Stimulated activated CD8-positive, alpha-beta memory T cell treated with anti-CD3 and anti-CD28 coated beads, Interleukin-7, amount 100 ng/mL, for 24 hours (primary cell): ENCODE measurements around the gene ORC6.
"Not testable (repeated sequence)": the region's sequence is repeated elsewhere in the genome, so short reads cannot be mapped to it uniquely, and the experiment has no call there.

ENCODE experiments used
- DNase-seq: peaks from one replicate; pipeline ENCODE4 v3.0.0-alpha.2; 2020; ENCODE audit warnings: low read depth

ORC6 gene, protein sequence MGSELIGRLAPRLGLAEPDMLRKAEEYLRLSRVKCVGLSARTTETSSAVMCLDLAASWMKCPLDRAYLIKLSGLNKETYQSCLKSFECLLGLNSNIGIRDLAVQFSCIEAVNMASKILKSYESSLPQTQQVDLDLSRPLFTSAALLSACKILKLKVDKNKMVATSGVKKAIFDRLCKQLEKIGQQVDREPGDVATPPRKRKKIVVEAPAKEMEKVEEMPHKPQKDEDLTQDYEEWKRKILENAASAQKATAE

GRCh38 chr16:46689365-46690280 lies at the start of gene ORC6:
Gene ORC6 (plus strand): TSS chr16:46689659. CDS start chr16:46689706, 47 bp downstream.
- DNase-seq: peak; percentile 97

- DNase-seq: no peak
These were observed 40.8 kb upstream of the ORC6 start for GRCh38 chr16:46648656-46649055.

DNA sequence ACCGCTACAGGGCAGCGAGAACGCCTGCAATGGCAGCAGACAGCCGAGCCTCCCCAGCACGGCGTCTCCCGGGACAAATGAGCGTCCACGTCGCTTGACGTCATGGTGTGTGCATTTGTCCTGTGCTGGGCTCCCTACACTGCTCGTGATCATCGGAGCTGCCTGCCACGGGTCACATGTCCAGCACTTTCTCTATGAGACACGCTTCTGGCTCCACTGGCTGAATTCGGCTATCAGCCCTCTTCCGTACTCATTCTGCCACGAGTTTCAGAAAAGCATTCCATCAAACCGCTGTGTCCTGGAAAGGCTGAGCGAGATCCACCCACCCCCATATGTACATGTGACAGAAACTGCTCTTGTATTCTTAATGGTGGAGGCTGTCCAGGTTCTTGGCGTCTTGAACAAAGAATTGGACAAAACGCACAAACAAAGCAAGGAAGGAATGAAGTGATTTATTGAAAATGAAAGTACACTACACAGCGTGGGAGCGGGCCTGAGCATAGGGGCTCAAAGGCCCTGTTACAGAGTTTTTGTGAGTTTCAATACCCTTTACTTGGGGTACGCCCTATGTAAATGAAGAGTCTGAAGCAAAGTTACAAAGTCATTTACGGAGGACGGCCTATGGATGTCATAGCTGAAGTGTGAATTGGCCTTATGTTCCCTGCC lies 39.7 kb upstream of the ORC6 start:
- DNase-seq: no peak

DNA sequence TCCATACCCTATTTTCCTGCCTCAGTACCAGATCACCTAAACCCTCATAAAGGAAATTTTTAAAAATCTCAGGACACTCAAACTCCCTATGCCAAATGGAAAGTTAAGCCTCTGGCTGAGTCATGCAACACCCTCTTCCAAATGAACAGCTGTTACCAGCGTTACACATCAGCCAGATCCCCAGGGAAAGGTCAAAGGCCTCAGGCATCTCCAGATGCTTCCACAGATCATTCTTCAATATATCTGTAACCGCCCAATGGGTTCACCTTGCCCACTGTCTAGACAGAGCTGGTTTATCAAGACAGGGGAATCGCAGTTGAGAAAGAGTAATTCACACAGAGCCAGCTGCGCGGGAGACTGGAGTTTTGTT lies 39.2 kb upstream of the ORC6 start:
- no peak for DNase-seq

DNA sequence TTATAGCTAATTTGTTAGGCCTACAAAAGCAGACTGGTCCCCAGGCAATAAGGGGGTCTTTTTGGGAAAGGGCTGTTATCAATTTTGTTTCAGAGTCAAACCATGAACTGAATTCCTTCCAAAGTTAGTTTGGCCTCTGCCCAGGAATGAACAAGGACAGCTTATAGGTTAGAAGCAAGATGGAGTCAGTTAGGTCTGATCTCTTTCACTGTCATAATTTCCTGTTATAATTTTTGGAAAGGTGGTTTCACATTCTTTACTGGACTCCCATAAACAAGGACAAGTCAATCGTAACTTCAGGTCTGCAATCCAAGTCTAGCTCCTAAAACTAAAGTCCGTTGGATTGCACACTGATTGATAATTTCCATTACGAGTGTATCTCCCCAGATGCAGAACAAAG lies 38.2 kb upstream of the ORC6 start:
- DNase-seq: no peak

DNA sequence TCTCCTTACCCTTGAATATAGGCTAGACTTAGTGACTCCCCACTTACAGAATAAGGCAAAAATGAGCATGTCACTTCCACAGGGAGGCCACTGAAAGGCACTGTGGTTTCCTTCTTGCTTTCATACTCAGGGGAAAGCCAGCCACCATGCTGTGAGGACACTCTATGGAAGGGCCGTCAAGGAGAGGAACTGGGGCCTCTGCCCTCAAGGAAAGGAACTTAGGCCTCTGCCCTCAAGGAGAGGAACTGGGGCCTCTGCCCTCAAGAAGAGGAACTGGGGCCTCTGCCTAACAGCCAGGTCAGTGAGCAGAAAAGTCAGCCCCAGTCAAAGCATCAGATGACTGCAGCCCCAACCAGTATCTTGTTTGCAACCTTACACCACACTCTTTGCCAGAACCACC lies 30.5 kb upstream of the ORC6 start:
- DNase-seq: no peak

DNA sequence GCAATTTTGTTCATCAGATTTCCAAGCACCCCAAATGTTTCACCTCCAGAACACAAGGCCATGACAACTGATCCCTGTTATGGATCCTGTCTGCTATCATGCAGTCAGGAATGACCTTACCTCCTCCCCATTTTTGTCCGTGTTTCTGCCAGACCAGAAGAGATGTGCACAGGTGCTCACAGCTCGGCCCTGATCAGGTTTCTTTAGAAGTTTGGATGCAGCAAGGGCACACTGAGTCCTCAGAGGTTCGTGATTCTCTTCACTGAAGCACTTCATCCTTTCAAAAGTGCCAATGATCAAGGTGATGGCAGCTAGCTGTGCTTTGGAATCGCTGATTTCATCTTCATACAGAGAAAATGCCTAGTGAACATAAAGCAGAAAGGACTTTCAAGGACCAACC lies 27.3 kb upstream of the ORC6 start:
- DNase-seq: no peak

DNA sequence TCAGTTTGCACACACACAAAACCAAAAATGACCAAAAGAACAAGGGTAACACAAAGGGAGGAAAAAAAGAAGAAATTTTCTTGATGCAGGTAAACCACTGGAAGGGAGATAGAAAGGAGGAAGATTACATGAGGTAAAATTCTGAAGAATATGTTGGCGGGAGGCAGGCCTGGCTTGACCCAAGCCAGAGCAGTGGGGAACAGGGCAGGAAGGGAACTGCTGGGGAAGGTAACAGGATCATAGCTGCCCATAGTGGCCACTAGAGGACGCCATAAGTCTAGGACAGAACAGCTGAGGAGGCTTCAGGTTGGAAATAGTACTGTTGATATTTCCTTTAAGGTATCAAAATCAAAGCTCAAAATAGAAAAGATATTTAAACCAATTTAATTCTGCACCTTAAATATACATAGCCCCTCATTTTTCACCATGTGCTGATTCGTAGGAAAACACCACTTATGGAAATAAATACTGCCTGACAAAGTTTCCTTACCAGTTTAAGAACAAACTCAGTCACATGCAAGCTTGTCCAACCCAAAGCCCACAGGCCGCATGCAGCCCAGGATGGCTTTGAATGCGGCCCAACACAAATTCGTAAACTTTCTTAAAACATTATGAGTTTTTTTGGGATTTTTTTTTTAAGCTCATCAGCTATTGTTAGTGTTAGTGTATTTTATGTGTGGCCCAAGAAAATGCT lies 16.0 kb upstream of the ORC6 start:
- no peak for DNase-seq

- not testable (repeated sequence) for DNase-seq
These were observed 11.5 kb upstream of the ORC6 start for GRCh38 chr16:46677943-46678342.

DNA sequence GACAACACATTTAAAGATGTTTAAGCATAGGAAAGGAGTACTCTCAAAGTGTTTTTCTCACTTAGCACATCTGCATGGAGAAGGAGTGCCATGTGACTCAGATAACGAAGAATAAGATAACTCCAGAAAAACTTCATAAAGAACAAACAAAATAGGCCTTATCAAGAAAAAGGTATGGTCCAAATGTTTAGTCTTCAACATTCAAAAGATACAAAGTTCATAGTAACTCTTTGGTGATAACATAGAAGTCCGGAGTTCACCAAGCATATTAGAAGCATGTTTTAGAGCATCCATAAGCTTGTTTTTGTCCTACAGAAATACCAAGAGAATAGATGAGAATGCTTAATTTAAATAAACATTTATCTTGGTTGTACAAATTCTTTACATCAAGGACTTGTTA lies 7.6 kb upstream of the ORC6 start:
- DNase-seq: not testable (repeated sequence)

DNA sequence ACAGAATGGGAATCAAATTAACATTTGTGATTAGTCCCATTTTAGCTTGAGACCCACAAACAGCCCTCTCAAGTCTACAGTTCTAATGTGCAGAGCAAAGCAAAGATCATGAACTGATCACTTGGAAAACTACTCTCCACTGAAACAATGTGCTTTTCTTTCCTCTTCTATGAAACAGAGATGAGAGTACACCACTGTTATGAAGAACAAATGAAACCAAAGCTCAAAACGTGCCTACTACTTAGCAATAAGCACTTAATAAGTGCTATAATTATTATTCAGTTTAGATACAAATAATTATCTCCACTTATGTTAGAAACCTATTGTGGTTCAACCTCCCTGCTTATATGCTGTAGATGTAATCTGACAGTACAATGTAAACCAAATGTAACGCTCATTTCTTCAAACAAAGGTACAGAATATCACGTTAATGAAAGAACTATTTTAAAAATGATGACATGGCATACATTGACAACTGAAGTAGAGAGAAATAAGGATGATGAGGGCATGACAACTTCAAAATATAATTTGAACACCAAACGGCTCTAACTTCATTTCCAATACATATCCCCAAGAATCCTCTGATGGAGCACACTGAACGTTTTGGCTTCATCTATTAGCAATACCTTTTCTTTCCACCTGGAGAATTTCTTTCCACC lies 2.5 kb upstream of the ORC6 start:
- no peak for DNase-seq

DNA sequence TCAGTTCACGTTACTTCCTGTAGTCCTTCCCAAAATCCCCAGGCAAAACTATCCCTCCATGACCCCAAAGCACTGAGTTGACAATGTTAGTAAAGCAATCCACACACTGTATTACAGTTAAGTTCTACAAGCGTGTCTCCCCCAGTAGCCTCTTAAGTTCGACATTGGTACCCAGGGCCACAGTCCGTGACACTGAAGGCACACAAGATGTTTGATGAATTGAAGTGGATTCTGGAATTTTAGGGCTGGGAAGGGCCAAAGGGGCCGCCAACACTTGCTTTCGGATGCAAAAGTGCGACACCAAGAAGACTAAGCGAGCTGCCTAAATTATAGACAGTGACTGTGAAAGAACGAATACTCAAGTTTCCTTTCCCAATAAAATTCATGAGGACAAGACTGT lies 2.0 kb upstream of the ORC6 start:
- no peak for DNase-seq

DNA sequence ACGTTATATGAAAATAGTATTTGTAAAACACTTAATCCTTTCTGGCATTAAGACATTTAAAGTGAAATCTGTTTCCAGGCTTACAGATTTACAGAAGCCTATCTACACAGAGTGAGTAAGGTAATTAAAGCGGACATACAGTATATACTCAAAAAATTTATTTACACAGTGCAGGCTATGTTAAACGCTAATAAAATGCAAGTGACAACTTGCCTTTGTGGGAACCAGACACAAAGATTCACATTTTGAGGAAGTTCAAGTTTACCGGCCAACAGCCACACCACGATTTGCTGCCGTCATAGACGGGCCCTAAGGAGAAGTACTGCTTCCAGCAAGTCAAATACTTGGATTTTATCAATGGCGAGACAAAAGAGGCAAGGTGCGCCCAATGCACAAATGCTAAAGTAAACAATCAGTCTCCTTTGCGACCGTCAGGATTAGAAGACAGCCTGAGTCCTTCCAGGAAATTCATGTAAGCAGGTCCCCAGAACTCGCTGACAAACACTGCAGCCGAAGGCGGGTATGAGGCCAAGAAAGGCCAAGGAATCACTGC lies 1.3 kb upstream of the ORC6 start:
- DNase-seq: no peak

GRCh38 chr16:46688654-46689364 lies 650 bp upstream of the ORC6 start, which contains the start of gene VPS35:
Gene VPS35 (minus strand): TSS chr16:46689178. CDS start chr16:46689133, 45 bp downstream.
- peak; percentile 100 for DNase-seq

GRCh38 chr16:46690281-46691178 lies 1.1 kb downstream of the ORC6 start:
- DNase-seq: no peak

DNA sequence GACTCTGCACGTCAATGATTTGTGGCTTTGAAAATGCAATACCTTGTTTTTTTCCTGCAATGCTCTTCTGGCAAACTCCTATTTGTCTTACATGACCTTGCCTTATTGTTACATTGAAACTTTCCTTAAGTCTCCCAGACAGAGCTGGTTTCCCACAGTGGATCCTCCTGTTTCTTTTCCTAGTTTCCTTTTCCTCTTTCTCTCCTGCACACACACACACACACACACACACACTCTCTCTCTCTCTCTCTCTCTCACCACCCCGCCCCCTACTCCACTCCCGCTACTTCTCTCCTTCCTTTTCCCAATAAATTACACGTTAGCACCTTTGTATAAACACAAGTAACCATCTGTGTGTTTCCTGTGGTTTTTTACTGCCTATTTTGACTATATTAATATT lies 2.3 kb downstream of the ORC6 start:
- DNase-seq: no peak

GRCh38 chr16:46693598-46693997 lies 4.1 kb downstream of the ORC6 start:
- no peak for DNase-seq

GRCh38 chr16:46695937-46696336 lies 6.5 kb downstream of the ORC6 start:
- DNase-seq: no peak

GRCh38 chr16:46696957-46697356 lies 7.5 kb downstream of the ORC6 start:
- no peak for DNase-seq

GRCh38 chr16:46700048-46700447 lies 10.6 kb downstream of the ORC6 start:
- DNase-seq: no peak
